IgD-negative memory B cell (primary cell): ENCODE measurements around the gene DAND5. TPM values are rescaled to one million over a fixed set of nuclear protein-coding genes. Genes with fewer than 3 reads are reported as not detected.

ENCODE experiments used
- H3K27ac Mint-ChIP-seq, 3 donors: one replicate each; pipeline ENCODE4 v1.8.0; 2020 to 2022; ENCODE audit warnings: mild to moderate bottlenecking in 3 of 3, mixed read lengths in 3 of 3, moderate library complexity in 1 of 3
- H3K27me3 Mint-ChIP-seq: one replicate; pipeline ENCODE4 v1.8.0; 2021; ENCODE audit warnings: mixed read lengths
- H3K36me3 Mint-ChIP-seq: one replicate; pipeline ENCODE4 v1.8.0; 2020; ENCODE audit warnings: mild to moderate bottlenecking, mixed read lengths
- H3K4me1 Mint-ChIP-seq, 3 donors: one replicate each; pipeline ENCODE4 v1.8.0; 2020 to 2022; ENCODE audit warnings: mixed read lengths in 3 of 3, mild to moderate bottlenecking in 1 of 3
- H3K4me3 Mint-ChIP-seq, 4 donors: one replicate each; pipeline ENCODE4 v1.8.0; 2020 to 2022; ENCODE audit warnings: mild to moderate bottlenecking in 4 of 4, mixed read lengths in 4 of 4, moderate library complexity in 3 of 4
- H3K9me3 Mint-ChIP-seq, 3 donors: one replicate each; pipeline ENCODE4 v1.8.0; 2020 to 2021; ENCODE audit warnings: mixed read lengths in 3 of 3, mild to moderate bottlenecking in 1 of 3
- polyA plus RNA-seq: library from polyadenylated mRNA; unstranded; fragments of 300-500 nt; fragmentation: Illumina TruSeq; gene quantifications from one replicate; pipeline ENCODE4 v1.2.3, GENCODE V29; 2021

DAND5 gene, protein sequence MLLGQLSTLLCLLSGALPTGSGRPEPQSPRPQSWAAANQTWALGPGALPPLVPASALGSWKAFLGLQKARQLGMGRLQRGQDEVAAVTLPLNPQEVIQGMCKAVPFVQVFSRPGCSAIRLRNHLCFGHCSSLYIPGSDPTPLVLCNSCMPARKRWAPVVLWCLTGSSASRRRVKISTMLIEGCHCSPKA
- polyA plus RNA-seq, result not detected

DNA sequence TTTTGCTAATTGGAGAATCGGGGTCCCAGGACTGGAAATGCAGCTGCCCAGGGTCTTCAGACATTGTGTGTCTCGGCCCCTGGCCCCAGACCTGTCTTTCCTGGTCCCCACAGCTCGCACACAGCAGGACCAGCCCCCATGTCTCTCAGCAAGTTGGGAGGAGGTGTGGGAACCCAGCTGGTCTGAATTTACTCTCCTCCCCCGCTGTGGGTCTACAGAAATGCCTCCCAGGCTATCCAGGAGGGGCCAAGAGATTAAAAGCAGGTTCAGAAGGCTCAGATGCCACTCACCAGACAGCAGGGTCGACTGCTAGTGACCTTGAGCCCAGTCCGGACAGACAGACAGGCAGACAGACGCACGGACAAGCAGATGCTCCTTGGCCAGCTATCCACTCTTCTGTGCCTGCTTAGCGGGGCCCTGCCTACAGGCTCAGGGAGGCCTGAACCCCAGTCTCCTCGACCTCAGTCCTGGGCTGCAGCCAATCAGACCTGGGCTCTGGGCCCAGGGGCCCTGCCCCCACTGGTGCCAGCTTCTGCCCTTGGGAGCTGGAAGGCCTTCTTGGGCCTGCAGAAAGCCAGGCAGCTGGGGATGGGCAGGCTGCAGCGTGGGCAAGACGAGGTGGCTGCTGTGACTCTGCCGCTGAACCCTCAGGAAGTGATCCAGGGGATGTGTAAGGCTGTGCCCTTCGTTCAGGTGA lies at the start of gene DAND5:
Gene DAND5 (plus strand): TSS at position 285 of the 697 bp plus-strand sequence. CDS start 85 bp downstream, at position 370.
- Mint-ChIP-seq H3K4me3 (peak within 1 kb of the TSS in 1 of 4 donors; percentile 3), H3K27ac (peak within 1 kb of the TSS in 1 of 3 donors; percentile 56), H3K4me1 (peaks cover 0 to 8% (median 5%) of the 10 kb centered on the region in 3 donors), H3K27me3 (peaks cover 1% of the 10 kb centered on the region), H3K36me3 (no peaks in the 10 kb centered on the region), H3K9me3 (no peaks in the 10 kb centered on the region)

DNA sequence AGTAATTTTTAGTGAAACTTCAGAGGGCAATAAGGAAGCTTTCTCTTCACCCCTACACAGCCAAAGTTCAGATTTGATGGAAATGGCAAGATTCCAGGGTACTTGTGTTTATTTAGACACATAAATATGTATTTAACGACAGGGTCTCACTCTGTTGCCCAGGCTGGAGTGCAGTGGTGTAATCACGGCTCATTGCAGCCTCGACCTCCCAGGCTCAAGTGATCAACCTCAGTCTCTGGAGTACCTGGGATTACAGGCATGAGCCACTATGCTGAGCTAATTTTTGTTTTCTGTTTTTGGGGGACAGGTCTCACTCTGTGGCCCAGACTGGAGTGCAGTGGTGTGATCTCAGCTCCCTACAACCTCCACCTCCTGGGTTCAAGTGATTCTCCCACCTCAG lies 48.3 kb upstream of the DAND5 start:
- H3K36me3 Mint-ChIP-seq, result peaks cover 4% of the 10 kb centered on the region
- H3K4me1 Mint-ChIP-seq, result peaks cover 5 to 8% (median 6%) of the 10 kb centered on the region in 3 donors
- H3K9me3 Mint-ChIP-seq, result peaks cover 0 to 1% (median 0%) of the 10 kb centered on the region in 3 donors
- peak overlapping the region in 2 of 3 donors; percentile 46 to 85 for H3K27ac Mint-ChIP-seq
- peak overlapping the region in 1 of 4 donors; percentile 57 for H3K4me3 Mint-ChIP-seq
- no peaks in the 10 kb centered on the region for H3K27me3 Mint-ChIP-seq

DNA sequence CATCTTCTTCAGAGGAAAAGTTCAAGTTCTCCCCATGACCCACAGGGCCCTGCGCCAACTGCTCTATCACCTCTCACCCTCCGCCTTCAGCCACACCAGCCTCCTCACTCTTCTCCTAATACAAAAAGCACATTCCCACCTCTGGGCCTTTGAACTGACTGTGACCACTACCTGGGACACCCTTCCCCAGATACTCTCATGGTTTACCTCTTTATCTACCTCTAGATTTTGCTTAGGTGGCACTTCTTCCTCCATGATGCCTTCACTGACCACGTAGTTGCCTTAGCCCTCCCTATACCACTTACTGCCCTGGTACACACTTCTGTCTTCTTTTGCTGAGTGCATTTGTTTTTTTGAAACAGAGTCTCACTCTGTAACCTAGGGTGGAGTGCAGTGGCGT lies 46.4 kb upstream of the DAND5 start:
- Mint-ChIP-seq H3K36me3 (peaks cover 8% of the 10 kb centered on the region), H3K27ac (peak overlapping the region in 1 of 3 donors; percentile 72), H3K4me1 (peaks cover 5 to 6% (median 5%) of the 10 kb centered on the region in 3 donors), H3K27me3 (no peaks in the 10 kb centered on the region), H3K9me3 (peaks cover 0 to 1% (median 0%) of the 10 kb centered on the region in 3 donors), H3K4me3 (peak overlapping the region in 1 of 4 donors; percentile 74)

GRCh38 chr19:12924621-12925310 lies 44.6 kb upstream of the DAND5 start:
- Mint-ChIP-seq H3K4me1 (peaks cover 0 to 3% (median 2%) of the 10 kb centered on the region in 3 donors), H3K27ac (no peak overlapping the region), H3K36me3 (peaks cover 8% of the 10 kb centered on the region), H3K4me3 (no peak overlapping the region), H3K27me3 (no peaks in the 10 kb centered on the region), H3K9me3 (no peaks in the 10 kb centered on the region)

- Mint-ChIP-seq H3K4me3 (peak overlapping the region in 1 of 4 donors; percentile 38), H3K27ac (no peak overlapping the region), H3K4me1 (peaks cover 4 to 21% (median 13%) of the 10 kb centered on the region in 3 donors), H3K9me3 (no peaks in the 10 kb centered on the region), H3K36me3 (peaks cover 5% of the 10 kb centered on the region), H3K27me3 (no peaks in the 10 kb centered on the region)
These were observed 39.3 kb upstream of the DAND5 start for GRCh38 chr19:12930002-12930645.

DNA sequence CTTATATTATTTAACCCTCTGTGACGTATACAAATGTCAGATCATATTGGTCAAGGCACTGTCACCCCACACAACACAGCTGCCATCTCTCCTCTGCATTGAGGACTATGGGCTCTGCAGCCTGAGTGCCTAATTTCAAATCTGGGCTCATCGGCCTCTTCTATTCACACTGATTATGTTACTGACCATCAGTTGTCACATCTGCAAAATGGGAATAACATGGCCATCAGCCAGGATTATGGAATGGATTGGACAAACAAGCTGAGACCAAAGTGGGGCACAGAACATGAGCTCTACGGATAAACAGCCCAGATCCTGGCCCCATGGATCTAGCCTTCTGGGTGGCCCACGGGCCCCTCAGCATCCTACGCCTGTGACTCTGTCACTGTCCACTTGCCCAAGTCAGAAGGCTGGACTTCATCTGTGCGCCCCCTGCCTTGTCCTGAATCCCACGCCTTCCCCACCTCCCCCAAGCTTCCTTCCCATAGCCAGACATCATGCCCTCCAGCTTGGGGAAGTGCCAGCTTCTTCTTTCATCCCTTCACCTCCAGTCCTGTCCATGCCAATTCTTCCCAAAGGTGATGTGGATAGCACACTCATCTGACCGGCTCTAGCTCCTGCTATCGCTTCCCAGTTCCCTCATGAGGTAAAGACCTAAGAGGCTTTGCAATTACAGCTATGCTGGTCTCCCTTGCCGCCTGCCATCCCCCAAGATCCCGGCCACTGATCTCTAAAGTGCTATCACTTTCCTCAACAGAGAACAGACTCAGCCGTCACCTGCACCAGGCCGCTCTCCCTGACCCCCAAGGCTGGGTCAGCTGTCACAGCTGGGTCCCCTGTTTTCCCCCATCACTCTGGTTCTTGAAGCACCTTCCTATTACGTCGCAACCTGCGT lies 36.7 kb upstream of the DAND5 start:
- Mint-ChIP-seq H3K36me3 (peaks cover 1% of the 10 kb centered on the region), H3K9me3 (no peaks in the 10 kb centered on the region), H3K27ac (peak overlapping the region; percentile 33 to 93 (median 85)), H3K4me1 (peaks cover 9 to 30% (median 22%) of the 10 kb centered on the region in 3 donors), H3K27me3 (no peaks in the 10 kb centered on the region), H3K4me3 (peak overlapping the region; percentile 78 to 99 (median 98))

DNA sequence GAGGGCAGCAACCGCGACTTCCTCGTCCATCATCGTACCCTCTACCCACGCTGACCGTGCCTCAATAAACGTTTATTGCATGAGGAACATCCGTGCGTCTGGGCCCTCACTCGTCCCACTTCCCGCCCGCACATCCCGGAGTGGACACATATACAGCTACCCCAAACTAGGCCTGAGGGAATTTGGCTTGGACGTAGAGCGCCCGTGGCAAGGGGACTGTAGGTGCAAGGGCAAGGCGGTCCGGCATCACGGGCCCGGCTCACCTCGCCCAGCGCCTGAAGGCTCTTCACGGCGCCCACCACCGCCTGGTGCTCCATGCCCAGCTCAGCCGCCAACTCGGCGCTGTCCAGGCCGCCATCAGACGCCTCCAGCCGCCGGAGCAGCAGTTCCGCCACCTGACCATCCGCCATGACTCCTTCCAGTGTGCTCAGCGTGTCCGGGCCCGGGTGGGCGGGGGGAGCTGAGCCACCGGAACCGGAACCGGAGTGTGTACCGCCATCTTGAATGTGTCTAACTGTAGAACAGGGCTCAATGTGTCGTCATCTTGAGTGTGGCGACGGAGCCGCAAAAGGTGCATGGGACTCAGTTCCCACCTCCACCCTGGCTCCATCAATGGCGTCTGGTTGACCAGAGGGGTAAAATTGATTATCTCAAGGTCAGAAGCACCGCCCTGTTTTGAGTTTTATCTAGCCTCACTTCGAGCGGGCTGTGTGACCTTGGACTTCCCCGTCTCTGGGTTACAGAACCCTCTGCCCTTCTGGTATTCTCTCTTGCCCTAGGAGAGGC lies 35.9 kb upstream of the DAND5 start, which contains the start of gene FARSA:
Gene FARSA (minus strand): TSS at position 425 of the 786 bp plus-strand sequence. CDS start 15 bp downstream, at position 410.
- H3K36me3 Mint-ChIP-seq, result peaks cover 1% of the 10 kb centered on the region
- H3K4me3 Mint-ChIP-seq, result peak within 1 kb of the TSS; percentile 78 to 99 (median 98)
- H3K9me3 Mint-ChIP-seq, result no peaks in the 10 kb centered on the region
- H3K27ac Mint-ChIP-seq, result peak within 1 kb of the TSS; percentile 33 to 93 (median 89)
- H3K4me1 Mint-ChIP-seq, result peaks cover 18 to 32% (median 24%) of the 10 kb centered on the region in 3 donors
- H3K27me3 Mint-ChIP-seq, result no peaks in the 10 kb centered on the region

DNA sequence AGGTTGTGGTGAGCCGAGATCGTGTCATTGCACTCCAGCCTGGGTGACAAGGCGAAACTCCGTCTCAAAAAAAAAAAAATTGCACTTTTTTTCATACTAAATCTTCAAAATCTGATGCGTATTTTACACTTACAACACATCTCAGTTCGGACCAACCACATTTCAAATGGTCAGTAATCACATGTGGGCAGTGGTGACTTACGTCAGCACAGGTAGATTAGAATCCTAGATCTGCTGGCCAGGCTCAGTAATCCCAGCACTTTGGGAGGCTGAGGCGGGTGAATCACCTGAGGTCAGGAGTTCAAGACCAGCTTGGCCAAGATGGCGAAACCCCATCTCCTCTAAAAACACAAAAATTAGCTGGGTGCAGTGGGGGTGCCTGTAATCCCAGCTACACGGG lies 34.3 kb upstream of the DAND5 start:
- peaks cover 5% of the 10 kb centered on the region for H3K36me3 Mint-ChIP-seq
- no peaks in the 10 kb centered on the region for H3K27me3 Mint-ChIP-seq
- H3K27ac Mint-ChIP-seq, result no peak overlapping the region
- no peaks in the 10 kb centered on the region for H3K9me3 Mint-ChIP-seq
- peaks cover 30 to 40% (median 33%) of the 10 kb centered on the region in 3 donors for H3K4me1 Mint-ChIP-seq
- H3K4me3 Mint-ChIP-seq, result peak overlapping the region in 2 of 4 donors; percentile 36 to 43

GRCh38 chr19:12936582-12936981 lies 32.8 kb upstream of the DAND5 start:
- H3K4me3 Mint-ChIP-seq, result peak overlapping the region in 3 of 4 donors; percentile 28 to 67 (median 66)
- H3K4me1 Mint-ChIP-seq, result peaks cover 36 to 48% (median 38%) of the 10 kb centered on the region in 3 donors
- H3K36me3 Mint-ChIP-seq, result peaks cover 7% of the 10 kb centered on the region
- peak overlapping the region in 1 of 3 donors; percentile 97 for H3K27ac Mint-ChIP-seq
- H3K27me3 Mint-ChIP-seq, result no peaks in the 10 kb centered on the region
- H3K9me3 Mint-ChIP-seq, result no peaks in the 10 kb centered on the region

GRCh38 chr19:12937093-12937926 lies 32.1 kb upstream of the DAND5 start:
- Mint-ChIP-seq H3K9me3 (no peaks in the 10 kb centered on the region), H3K36me3 (peaks cover 7% of the 10 kb centered on the region), H3K27ac (peak overlapping the region; percentile 97 to 100 (median 98)), H3K4me1 (peaks cover 35 to 47% (median 38%) of the 10 kb centered on the region in 3 donors), H3K4me3 (peak overlapping the region; percentile 94 to 100 (median 98)), H3K27me3 (no peaks in the 10 kb centered on the region)

DNA sequence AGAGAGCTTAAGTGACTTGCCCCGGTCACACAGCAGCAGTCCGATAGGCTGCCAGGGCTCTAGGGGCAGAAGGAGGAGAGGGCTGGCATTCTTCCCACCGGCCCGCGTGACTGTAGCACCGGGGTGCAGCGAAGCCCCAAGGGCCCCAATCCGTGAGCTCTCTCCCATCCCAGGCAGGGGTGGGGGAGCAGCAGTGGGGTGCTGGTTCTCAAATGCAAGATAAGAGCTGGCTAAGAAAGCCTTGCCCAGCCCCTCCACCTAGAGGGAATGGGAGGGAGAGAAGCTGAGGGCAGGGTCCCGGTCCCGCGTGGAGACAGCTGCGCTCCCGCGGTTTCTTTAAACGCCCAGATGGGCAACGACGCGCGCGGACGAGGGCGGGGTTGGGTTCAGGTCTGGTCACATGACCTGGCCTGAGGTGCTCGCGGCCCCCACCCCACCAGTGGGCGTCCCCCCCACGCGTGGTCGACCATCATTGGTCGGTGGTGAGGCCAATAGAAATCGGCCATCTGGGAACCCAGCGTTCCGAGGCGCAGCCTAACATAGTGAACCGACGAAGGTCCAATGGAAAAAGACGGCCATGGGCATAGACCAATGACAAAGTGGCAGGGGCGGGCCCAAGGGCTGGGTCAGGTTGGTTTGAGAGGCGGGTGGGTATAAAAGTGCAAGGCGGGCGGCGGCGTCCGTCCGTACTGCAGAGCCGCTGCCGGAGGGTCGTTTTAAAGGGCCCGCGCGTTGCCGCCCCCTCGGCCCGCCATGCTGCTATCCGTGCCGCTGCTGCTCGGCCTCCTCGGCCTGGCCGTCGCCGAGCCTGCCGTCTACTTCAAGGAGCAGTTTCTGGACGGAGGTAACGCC lies 31.2 kb upstream of the DAND5 start, which contains the start of gene CALR:
Gene CALR (plus strand): TSS at position 683 of the 852 bp plus-strand sequence. CDS start 71 bp downstream, at position 754.
- H3K36me3 Mint-ChIP-seq, result peaks cover 7% of the 10 kb centered on the region
- peak within 1 kb of the TSS; percentile 97 to 100 (median 98) for H3K27ac Mint-ChIP-seq
- H3K9me3 Mint-ChIP-seq, result no peaks in the 10 kb centered on the region
- H3K4me3 Mint-ChIP-seq, result peak within 1 kb of the TSS; percentile 94 to 100 (median 98)
- H3K27me3 Mint-ChIP-seq, result no peaks in the 10 kb centered on the region
- H3K4me1 Mint-ChIP-seq, result peaks cover 32 to 39% (median 32%) of the 10 kb centered on the region in 3 donors
